HepG2 (cell line): ENCODE data around the gene PPP1R14D. TPM values are rescaled to one million over a fixed set of nuclear protein-coding genes. Genes with fewer than 3 reads are reported as not detected.

Source experiments
- ATAC-seq: fragments of 200-7000 bp; cut with Tn5 transposase; 3 replicates; pipeline ENCODE4 v1.9.1; 2020; ENCODE audit warnings: mild to moderate bottlenecking, moderate library complexity
- BruUV-seq: library from RNA; stranded (reverse); fragments of 400-500 nt; replicated peaks from 2 replicates; lab custom pipeline; 2021; lab: Mats Ljungman, UMichigan
- CTCF ChIA-PET: fragments of 300-600 bp; formaldehyde crosslinking; extraction: SDS; loops from one replicate; lab custom pipeline; 2021; ENCODE audit warnings: low total read pairs, inconsistent platforms, low intra/inter-chr PET ratio; lab: Yijun Ruan, JAX
- POLR2A ChIA-PET: fragments of 350-600 bp; sonication (Branson Sonifier 250); formaldehyde crosslinking; loops from one replicate; lab custom pipeline; 2020; ENCODE audit warnings: antibody characterized with exemption, inconsistent platforms; lab: Yijun Ruan, JAX
- DNase-seq: peaks from one replicate; pipeline ENCODE4 v3.0.0-alpha.2; 2015; ENCODE audit warnings: low spot score
- FAIRE-seq: peaks from 3 replicates; lab custom pipeline; 2011; peaks lifted over from hg19 to GRCh38; lab: Jason Lieb, UNC
- H2AFZ ChIP-seq: one replicate; pipeline ENCODE4 v1.6.1; 2011; ENCODE audit warnings: low read length, inconsistent platforms
- H3K27ac ChIP-seq: fragments of 300-600 bp; 3 replicates; pipeline ENCODE4 v1.8.0; 2011; ENCODE audit warnings: mixed run types, mild to moderate bottlenecking, mixed read lengths, low read length, inconsistent platforms; ENCODE audit not compliant: insufficient read depth; ENCODE audit errors: extremely low read length
- H3K27me3 ChIP-seq, 2 experiments: fragments of 200-600 bp in 1 of 2; 2 replicates in 1 of 2; 3 replicates in 1 of 2; pipeline versions ENCODE4 v1.6.0 to v1.8.0; 2011; ENCODE audit warnings: low read length in 2 of 2, mild to moderate bottlenecking in 2 of 2, moderate library complexity in 2 of 2, inconsistent platforms in 1 of 2; ENCODE audit not compliant: insufficient read depth in 2 of 2, control insufficient read depth in 1 of 2
- H3K36me3 ChIP-seq, 2 experiments: fragments of 200-600 bp in 1 of 2; replicated peaks in 1 of 2; 2 replicates in 1 of 2; 3 replicates in 1 of 2; pipeline versions ENCODE4 v1.5.1 to v1.8.0; 2011; ENCODE audit warnings: low read length in 2 of 2, inconsistent platforms in 1 of 2; ENCODE audit not compliant: insufficient read depth in 2 of 2, control insufficient read depth in 1 of 2
- H3K4me1 ChIP-seq: 2 replicates; pipeline ENCODE4 v1.5.1; 2012; ENCODE audit warnings: low read length, inconsistent platforms; ENCODE audit not compliant: insufficient read depth
- H3K4me2 ChIP-seq: 2 replicates; pipeline ENCODE4 v1.6.0; 2011; ENCODE audit warnings: low read depth, low read length, inconsistent platforms
- H3K4me3 ChIP-seq, 3 experiments: fragments of 200-600 bp in 1 of 3; sonication (generic), shearing (Covaris generic) in 1 of 3; replicated peaks in 1 of 3; 2 replicates each; pipeline ENCODE4 v1.5.1; 2011 to 2016; ENCODE audit warnings: low read length in 3 of 3, inconsistent platforms in 2 of 3, low read depth in 2 of 3, mild to moderate bottlenecking in 2 of 3, control low read depth in 1 of 3, mixed read lengths in 1 of 3; ENCODE audit not compliant: insufficient read depth in 1 of 3
- H3K79me2 ChIP-seq: one replicate; pipeline ENCODE4 v1.6.1; 2011; ENCODE audit warnings: low read length, inconsistent platforms; ENCODE audit not compliant: insufficient read depth
- H3K9ac ChIP-seq: 2 replicates; pipeline ENCODE4 v1.6.0; 2011; ENCODE audit warnings: mild to moderate bottlenecking, low read depth, low read length, inconsistent platforms; ENCODE audit not compliant: insufficient read depth
- H3K9me3 ChIP-seq: 2 replicates; pipeline ENCODE4 v1.5.1; 2012; ENCODE audit warnings: mild to moderate bottlenecking, low read length
- H4K20me1 ChIP-seq: 2 replicates; pipeline ENCODE4 v1.6.0; 2011; ENCODE audit warnings: inconsistent platforms, mild to moderate bottlenecking, low read length, moderate library complexity; ENCODE audit not compliant: insufficient read depth
- AHR ChIP-seq: IDR thresholded peaks from 2 replicates; pipeline ENCODE4 v1.6.1; 2018; ENCODE audit warnings: missing genetic modification reagents, missing compliant biosample characterization
- ELF4 ChIP-seq: sonication (generic); formaldehyde crosslinking; IDR thresholded peaks from 2 replicates; pipeline ENCODE4 v1.5.0; 2020; ENCODE audit warnings: missing genetic modification reagents, mild to moderate bottlenecking, moderate library complexity, borderline replicate concordance
- FOXA3 ChIP-seq: IDR thresholded peaks from 2 replicates; pipeline ENCODE4 v1.6.1; 2016; ENCODE audit warnings: missing genetic modification reagents, missing compliant biosample characterization
- HIVEP1 ChIP-seq: sonication (generic); formaldehyde crosslinking; IDR thresholded peaks from 2 replicates; pipeline ENCODE4 v1.4.0; 2020; ENCODE audit warnings: mild to moderate bottlenecking, missing genetic modification reagents
- HNRNPUL1 ChIP-seq: fragments of 200-400 bp; formaldehyde crosslinking; IDR thresholded peaks from 2 replicates; pipeline ENCODE4 v1.6.1; 2017; ENCODE audit warnings: low read depth, mild to moderate bottlenecking, low read length, moderate library complexity
- HOXA9 ChIP-seq: sonication (generic); formaldehyde crosslinking; IDR thresholded peaks from 2 replicates; pipeline ENCODE4 v1.8.1; 2022; ENCODE audit warnings: missing genetic modification reagents, mild to moderate bottlenecking, moderate library complexity, borderline replicate concordance
- SSRP1 ChIP-seq: IDR thresholded peaks from 2 replicates; pipeline ENCODE4 v1.6.1; 2016; ENCODE audit warnings: control low read depth
- TMF1 ChIP-seq: sonication (generic); formaldehyde crosslinking; IDR thresholded peaks from 2 replicates; pipeline ENCODE4 v1.8.1; 2022; ENCODE audit warnings: low read depth, missing genetic modification reagents
- YEATS2 ChIP-seq: sonication (generic); formaldehyde crosslinking; IDR thresholded peaks from 2 replicates; pipeline ENCODE4 v1.4.0; 2020; ENCODE audit warnings: missing genetic modification reagents, borderline replicate concordance
- ZMAT3 ChIP-seq: sonication (generic); formaldehyde crosslinking; conservative IDR thresholded peaks from 2 replicates; pipeline ENCODE4 v1.7.0; 2021; ENCODE audit warnings: missing genetic modification reagents
- WGBS: methylation state at CpG from one replicate; pipeline ENCODE4 v1.1.6; 2017; ENCODE audit warnings: low lambda C conversion rate; 5-methylcytosine and 5-hydroxymethylcytosine counted together
- in situ Hi-C: cut with HindIII; loops from 2 replicates; pipeline ENCODE4 v1.10.0; 2017; ENCODE audit warnings: low pct_unique_long_range_greater_than_20kb; ENCODE audit not compliant: extremely low pct_ligation_motif_present
- intact Hi-C: fragments of 100-400 bp; cut with micrococcal nuclease; formaldehyde crosslinking; loops from one replicate; pipeline ENCODE4 v1.10.0; 2022; ENCODE audit not compliant: unreplicated experiment
- polyA plus RNA-seq, 8 experiments: library from polyadenylated mRNA; depleted of rRNA in 3 of 8; stranded (reverse) in 7 of 8; unstranded in 1 of 8; fragments of >200 nt; fragmentation: Illumina TruSeq in 4 of 8; extraction: Trizol in 4 of 8; gene quantifications; 2 replicates each; pipeline versions ENCODE4 v1.2.1 to v1.2.3, GENCODE V29; 2011 to 2016; ENCODE audit warnings: low read depth in 4 of 8, missing spikeins in 1 of 8, mixed read lengths in 1 of 8; ENCODE audit not compliant: insufficient read depth in 1 of 8
- total RNA-seq, 5 experiments: library from RNA; depleted of rRNA; stranded (reverse); fragments of >200 nt; fragmentation: Illumina TruSeq; extraction: Trizol; gene quantifications; 2 replicates each; pipeline ENCODE4 v1.2.3, GENCODE V29; 2016; ENCODE audit warnings: low read depth in 1 of 5
- TF ChIP-seq, protein P1 (sequence below): sonication (generic); formaldehyde crosslinking; IDR thresholded peaks from 2 replicates; pipeline ENCODE4 v1.4.0; 2020; ENCODE audit warnings: missing genetic modification reagents, borderline replicate concordance
- TF ChIP-seq, protein P2 (sequence below): sonication (generic); formaldehyde crosslinking; IDR thresholded peaks from 2 replicates; pipeline ENCODE4 v1.4.0; 2020; ENCODE audit warnings: mild to moderate bottlenecking, missing genetic modification reagents

PPP1R14D gene
- total and polyA plus RNA-seq, 2 of the 13 experiments (the other 11 are each of a cell fraction or from before 2014, with no cell fraction given), result 0.53 to 0.55 TPM

DNA sequence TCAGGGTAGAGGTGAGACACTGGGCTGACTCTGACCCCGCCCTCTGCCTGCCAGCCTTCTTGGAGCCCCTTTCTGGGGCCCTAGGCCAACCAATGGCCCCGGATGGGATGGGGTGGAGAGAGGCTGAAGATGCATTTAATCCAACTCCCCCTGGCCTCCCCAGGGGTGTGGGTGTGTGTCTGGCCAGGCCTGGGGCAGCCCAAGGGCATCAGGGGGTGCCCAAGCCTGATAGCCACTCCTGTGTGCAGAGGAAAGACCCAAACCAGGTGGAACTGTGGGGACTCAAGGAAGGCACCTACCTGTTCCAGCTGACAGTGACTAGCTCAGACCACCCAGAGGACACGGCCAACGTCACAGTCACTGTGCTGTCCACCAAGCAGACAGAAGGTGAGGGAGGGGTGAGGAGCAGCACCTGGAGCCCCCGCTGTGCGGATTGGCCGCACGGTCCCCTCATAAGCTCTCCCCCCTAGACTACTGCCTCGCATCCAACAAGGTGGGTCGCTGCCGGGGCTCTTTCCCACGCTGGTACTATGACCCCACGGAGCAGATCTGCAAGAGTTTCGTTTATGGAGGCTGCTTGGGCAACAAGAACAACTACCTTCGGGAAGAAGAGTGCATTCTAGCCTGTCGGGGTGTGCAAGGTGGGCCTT, 24.9 kb upstream of the PPP1R14D start:
- BruUV-seq, result no TSS peak
- ATAC-seq (no peak), FAIRE-seq (no peak), DNase-seq (no peak)
- no peak overlapping the region for H3K9ac ChIP-seq
- H3K79me2 ChIP-seq, result no peaks in the 10 kb centered on the region
- ChIA-PET CTCF (no interaction called here), POLR2A (no interaction called here)
- no peak overlapping the region for H3K27ac ChIP-seq
- in situ Hi-C loops, result no loop called here
- H3K27me3 ChIP-seq, result no peaks in the 10 kb centered on the region
- H3K4me3 ChIP-seq, result no peak overlapping the region
- H3K4me1 ChIP-seq, result peaks cover 40% of the 10 kb centered on the region
- no peaks in the 10 kb centered on the region for H3K9me3 ChIP-seq
- no peaks in the 10 kb centered on the region for H3K36me3 ChIP-seq
- 60% methylated on average over 10 of the region's 16 CpGs for WGBS
- H2AFZ ChIP-seq, result no peak overlapping the region
- TF ChIP-seq HIVEP1 (no peak), TMF1 (CRISPR knock-in tag) (no peak), SSRP1 (CRISPR knock-in tag) (no peak), ELF4 (no peak), YEATS2 (CRISPR knock-in tag) (no peak), AHR (CRISPR knock-in tag) (no peak), FOXA3 (no peak), HNRNPUL1 (no peak), HOXA9 (CRISPR knock-in tag) (no peak), ZMAT3 (CRISPR knock-in tag) (no peak)
- TF ChIP-seq, protein P1, sequence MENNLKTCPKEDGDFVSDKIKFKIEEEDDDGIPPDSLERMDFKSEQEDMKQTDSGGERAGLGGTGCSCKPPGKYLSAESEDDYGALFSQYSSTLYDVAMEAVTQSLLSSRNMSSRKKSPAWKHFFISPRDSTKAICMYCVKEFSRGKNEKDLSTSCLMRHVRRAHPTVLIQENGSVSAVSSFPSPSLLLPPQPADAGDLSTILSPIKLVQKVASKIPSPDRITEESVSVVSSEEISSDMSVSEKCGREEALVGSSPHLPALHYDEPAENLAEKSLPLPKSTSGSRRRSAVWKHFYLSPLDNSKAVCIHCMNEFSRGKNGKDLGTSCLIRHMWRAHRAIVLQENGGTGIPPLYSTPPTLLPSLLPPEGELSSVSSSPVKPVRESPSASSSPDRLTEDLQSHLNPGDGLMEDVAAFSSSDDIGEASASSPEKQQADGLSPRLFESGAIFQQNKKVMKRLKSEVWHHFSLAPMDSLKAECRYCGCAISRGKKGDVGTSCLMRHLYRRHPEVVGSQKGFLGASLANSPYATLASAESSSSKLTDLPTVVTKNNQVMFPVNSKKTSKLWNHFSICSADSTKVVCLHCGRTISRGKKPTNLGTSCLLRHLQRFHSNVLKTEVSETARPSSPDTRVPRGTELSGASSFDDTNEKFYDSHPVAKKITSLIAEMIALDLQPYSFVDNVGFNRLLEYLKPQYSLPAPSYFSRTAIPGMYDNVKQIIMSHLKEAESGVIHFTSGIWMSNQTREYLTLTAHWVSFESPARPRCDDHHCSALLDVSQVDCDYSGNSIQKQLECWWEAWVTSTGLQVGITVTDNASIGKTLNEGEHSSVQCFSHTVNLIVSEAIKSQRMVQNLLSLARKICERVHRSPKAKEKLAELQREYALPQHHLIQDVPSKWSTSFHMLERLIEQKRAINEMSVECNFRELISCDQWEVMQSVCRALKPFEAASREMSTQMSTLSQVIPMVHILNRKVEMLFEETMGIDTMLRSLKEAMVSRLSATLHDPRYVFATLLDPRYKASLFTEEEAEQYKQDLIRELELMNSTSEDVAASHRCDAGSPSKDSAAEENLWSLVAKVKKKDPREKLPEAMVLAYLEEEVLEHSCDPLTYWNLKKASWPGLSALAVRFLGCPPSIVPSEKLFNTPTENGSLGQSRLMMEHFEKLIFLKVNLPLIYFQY (CRISPR knock-in tag), result no peak
- TF ChIP-seq, protein P2, sequence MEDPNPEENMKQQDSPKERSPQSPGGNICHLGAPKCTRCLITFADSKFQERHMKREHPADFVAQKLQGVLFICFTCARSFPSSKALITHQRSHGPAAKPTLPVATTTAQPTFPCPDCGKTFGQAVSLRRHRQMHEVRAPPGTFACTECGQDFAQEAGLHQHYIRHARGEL (CRISPR knock-in tag), result no peak
- no peaks in the 10 kb centered on the region for H4K20me1 ChIP-seq
- no peak overlapping the region for H3K4me2 ChIP-seq
- intact Hi-C loops, result no loop called here
